ENCODE measurements around the gene AATK. TPM values are rescaled to one million over a fixed set of nuclear protein-coding genes. Genes with fewer than 3 reads are reported as not detected.

AATK gene
- total and polyA plus RNA-seq, 2 donors (not counting 3 experiments of a cell fraction or from before 2014, with no cell fraction given), result 0.69 to 1.00 TPM

DNA sequence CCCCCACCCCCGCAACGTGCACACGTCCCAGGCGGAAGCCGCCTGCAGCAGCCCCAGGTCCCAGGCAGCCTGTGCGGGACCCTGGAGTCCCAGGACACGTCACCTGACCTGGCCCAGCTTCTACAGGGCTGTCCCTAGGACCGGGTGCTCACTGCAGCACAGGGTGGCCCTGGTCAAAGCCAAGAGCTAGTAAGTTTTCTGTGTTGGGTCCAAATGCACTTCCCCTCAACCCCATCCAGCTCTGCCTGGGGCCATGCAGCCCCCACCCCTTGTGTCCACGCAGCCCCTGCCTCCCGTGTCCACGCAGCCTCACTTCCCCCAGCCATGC, 22.9 kb downstream of the AATK start:
- no peak overlapping the region for H3K4me3 ChIP-seq (replicated peaks in 1 of 3; ENCODE audit: insufficient read depth in 1 of 3, low read depth in 1 of 3, low read length in 3 of 3)
- no peaks in the 10 kb centered on the region for H3K79me2 ChIP-seq (ENCODE audit: control insufficient read depth, insufficient read depth, low read length)
- no peaks in the 10 kb centered on the region for H3K9me1 ChIP-seq (replicated peaks; ENCODE audit: control insufficient read depth, extremely low read depth, insufficient read depth, low read length)
- CTCF ChIA-PET, result interaction anchor here (0.6 to 7.0 kb wide), 24 partner anchors 10 to 341 kb away, joined by 3 to 91 read pairs (median 4); partner anchors contain the start of genes CEP131, NDUFAF8 and TEPSIN
- TF ChIP-seq CTCF (IDR thresholded peaks at IDR 0.05; ENCODE audit: extremely low read depth in 1 of 2, insufficient read depth in 1 of 2, low read depth in 1 of 2, low read length in 2 of 2), result no peak
- H3K27me3 ChIP-seq (ENCODE audit: control insufficient read depth in 2 of 2, insufficient read depth in 2 of 2, low read length in 2 of 2), result no peaks in the 10 kb centered on the region
- no peaks in the 10 kb centered on the region for H3K36me3 ChIP-seq (ENCODE audit: control insufficient read depth in 2 of 2, extremely low read depth in 1 of 2, insufficient read depth in 2 of 2, low read length in 2 of 2)
- no peaks in the 10 kb centered on the region for H3K4me1 ChIP-seq (ENCODE audit: control insufficient read depth, extremely low read depth, insufficient read depth, low read length)
- H3K4me2 ChIP-seq (ENCODE audit: insufficient read depth, low read length), result no peak overlapping the region
- BruUV-seq (replicated peaks), result no TSS peak
- dilution Hi-C loops (cut with MboI; ENCODE audit: extremely low pct_ligation_motif_present, low sequenced_read_pairs) (no loop called here), intact Hi-C loops (cut with micrococcal nuclease) (no loop called here)
- no peaks in the 10 kb centered on the region for H4K20me1 ChIP-seq (replicated peaks; ENCODE audit: control insufficient read depth, extremely low read depth, insufficient read depth, low read length)
- no peak overlapping the region for H2AFZ ChIP-seq (ENCODE audit: low read depth, low read length)
- no peak overlapping the region for H3K27ac ChIP-seq (ENCODE audit: insufficient read depth, low read depth, low read length)
- POLR2A ChIA-PET, result interaction anchor here (0.7 kb wide), 1 partner anchor 102 kb away, joined by 4 read pairs; no protein-coding TSS in a partner anchor
- FAIRE-seq (no peak), DNase-seq (ENCODE audit: low read depth, low spot score) (no peak)
- H3K9me3 ChIP-seq (replicated peaks; ENCODE audit: control insufficient read depth, insufficient read depth, low read length), result no peaks in the 10 kb centered on the region
- no peak overlapping the region for H3K9ac ChIP-seq (replicated peaks; ENCODE audit: extremely low read depth, insufficient read depth, low read length)

DNA sequence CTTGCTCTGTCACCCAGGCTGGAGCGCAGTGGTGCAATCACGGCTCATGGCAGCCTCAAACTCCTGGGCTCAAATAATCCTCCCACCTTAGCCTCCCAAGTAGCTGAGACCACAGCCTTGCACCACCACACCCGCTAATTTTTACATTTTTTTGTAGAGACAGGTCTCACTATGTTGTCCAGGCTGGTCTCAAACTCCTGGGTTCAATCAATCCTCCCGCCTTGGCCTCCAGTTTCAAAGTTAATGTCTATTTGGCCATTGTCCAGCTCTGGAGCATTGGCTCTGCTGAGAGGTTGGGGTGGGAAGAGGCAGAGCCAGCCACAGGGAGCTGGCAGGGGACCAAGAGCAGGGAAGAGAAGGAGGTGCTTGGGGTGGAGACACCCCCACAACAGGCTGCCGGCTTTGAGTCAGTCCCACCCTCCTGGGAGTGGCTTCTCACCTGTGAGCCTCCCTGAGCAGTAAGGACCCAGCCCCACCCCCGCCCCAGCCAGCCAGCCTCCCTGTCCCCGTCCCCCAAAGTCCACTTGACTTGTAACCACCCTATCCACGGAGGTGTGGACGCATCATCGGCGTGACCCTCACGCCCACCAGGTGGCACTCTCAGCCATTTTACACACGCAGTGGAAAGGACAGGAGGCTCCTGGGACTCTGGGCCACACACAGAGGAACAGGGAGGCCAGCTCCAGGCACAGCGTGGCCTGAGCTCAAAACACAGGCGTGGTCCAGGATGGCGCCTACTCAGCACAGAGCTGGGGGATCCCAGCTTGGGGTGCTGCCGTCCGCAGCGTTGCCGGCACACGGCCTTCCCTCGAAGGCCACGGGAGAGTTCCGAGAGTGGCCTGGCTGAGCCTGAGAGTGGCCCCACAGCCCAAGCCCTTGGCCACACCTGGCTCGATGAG, 23.5 kb downstream of the AATK start:
- intact Hi-C loops (cut with micrococcal nuclease) (loop anchor here (1.0 kb wide), 3 partner anchors 47 to 99 kb away; no protein-coding TSS in a partner anchor), dilution Hi-C loops (cut with MboI; ENCODE audit: extremely low pct_ligation_motif_present, low sequenced_read_pairs) (no loop called here)
- H2AFZ ChIP-seq (ENCODE audit: low read depth, low read length), result no peak overlapping the region
- ChIA-PET POLR2A (interaction anchor here (0.7 kb wide), 1 partner anchor 103 kb away, joined by 4 read pairs; no protein-coding TSS in a partner anchor), CTCF (interaction anchor here (0.6 to 7.0 kb wide), 26 partner anchors 9 to 342 kb away, joined by 3 to 91 read pairs (median 4); partner anchors contain the start of genes CEP131, NDUFAF8 and TEPSIN)
- no TSS peak for BruUV-seq (replicated peaks)
- no peaks in the 10 kb centered on the region for H3K27me3 ChIP-seq (ENCODE audit: control insufficient read depth in 2 of 2, insufficient read depth in 2 of 2, low read length in 2 of 2)
- H3K9ac ChIP-seq (replicated peaks; ENCODE audit: extremely low read depth, insufficient read depth, low read length), result no peak overlapping the region
- DNase-seq (ENCODE audit: low read depth, low spot score) (peak; percentile 80), FAIRE-seq (peak; percentile 80)
- H3K9me3 ChIP-seq (replicated peaks; ENCODE audit: control insufficient read depth, insufficient read depth, low read length), result no peaks in the 10 kb centered on the region
- no peaks in the 10 kb centered on the region for H3K79me2 ChIP-seq (ENCODE audit: control insufficient read depth, insufficient read depth, low read length)
- no peaks in the 10 kb centered on the region for H3K36me3 ChIP-seq (ENCODE audit: control insufficient read depth in 2 of 2, extremely low read depth in 1 of 2, insufficient read depth in 2 of 2, low read length in 2 of 2)
- H3K4me3 ChIP-seq (replicated peaks in 1 of 3; ENCODE audit: insufficient read depth in 1 of 3, low read depth in 1 of 3, low read length in 3 of 3), result no peak overlapping the region
- no peaks in the 10 kb centered on the region for H3K4me1 ChIP-seq (ENCODE audit: control insufficient read depth, extremely low read depth, insufficient read depth, low read length)
- no peak overlapping the region for H3K4me2 ChIP-seq (ENCODE audit: insufficient read depth, low read length)
- no peak for TF ChIP-seq FOS (IDR thresholded peaks at IDR 0.05; ENCODE audit: borderline replicate concordance, insufficient read depth, low read length)
- peak; percentile 55 to 80 for TF ChIP-seq CTCF (IDR thresholded peaks at IDR 0.05; ENCODE audit: extremely low read depth in 1 of 2, insufficient read depth in 1 of 2, low read depth in 1 of 2, low read length in 2 of 2)
- no peak overlapping the region for H3K27ac ChIP-seq (ENCODE audit: insufficient read depth, low read depth, low read length)
- H3K9me1 ChIP-seq (replicated peaks; ENCODE audit: control insufficient read depth, extremely low read depth, insufficient read depth, low read length), result no peaks in the 10 kb centered on the region
- H4K20me1 ChIP-seq (replicated peaks; ENCODE audit: control insufficient read depth, extremely low read depth, insufficient read depth, low read length), result no peaks in the 10 kb centered on the region

All from endothelial cell of umbilical vein (primary cell).